HAP-1 (cell line): Measurements from ENCODE around the gene TLDC2.
"Not testable (repeated sequence)": the region's sequence is repeated elsewhere in the genome, so short reads cannot be mapped to it uniquely, and the experiment has no call there.

ENCODE experiments used
- DNase-seq, 2 experiments: peaks; one replicate each; pipeline ENCODE4 v3.0.0-alpha.2; 2016 to 2020; ENCODE audit warnings: low spot score in 2 of 2
- H3K27me3 ChIP-seq: fragments of 250-450 bp; sonication (Bioruptor Pico); 2 replicates; pipeline ENCODE4 v1.5.1; 2020; ENCODE audit warnings: low read depth, mild to moderate bottlenecking, moderate library complexity
- H3K36me3 ChIP-seq: fragments of 250-450 bp; sonication (Bioruptor Pico); replicated peaks from 2 replicates; pipeline ENCODE4 v1.5.1; 2020; ENCODE audit warnings: mild to moderate bottlenecking
- H3K4me1 ChIP-seq: fragments of 250-450 bp; sonication (Bioruptor Pico); 2 replicates; pipeline ENCODE4 v1.5.1; 2020; ENCODE audit warnings: mild to moderate bottlenecking
- H3K4me3 ChIP-seq: fragments of 250-450 bp; sonication (Bioruptor Pico); 2 replicates; pipeline ENCODE4 v1.5.1; 2020; ENCODE audit warnings: mild to moderate bottlenecking, moderate library complexity
- H3K9me3 ChIP-seq: fragments of 250-450 bp; sonication (Bioruptor Pico); 2 replicates; pipeline ENCODE4 v1.5.1; 2020; ENCODE audit warnings: mild to moderate bottlenecking, moderate library complexity
- in situ Hi-C: fragments of 300-500 bp; cut with MboI; formaldehyde crosslinking; loops from 3 replicates; pipeline ENCODE4 v1.14.3; 2020; ENCODE audit warnings: low sequenced_read_pairs, inconsistent platforms, mixed read lengths

TLDC2 gene

DNA sequence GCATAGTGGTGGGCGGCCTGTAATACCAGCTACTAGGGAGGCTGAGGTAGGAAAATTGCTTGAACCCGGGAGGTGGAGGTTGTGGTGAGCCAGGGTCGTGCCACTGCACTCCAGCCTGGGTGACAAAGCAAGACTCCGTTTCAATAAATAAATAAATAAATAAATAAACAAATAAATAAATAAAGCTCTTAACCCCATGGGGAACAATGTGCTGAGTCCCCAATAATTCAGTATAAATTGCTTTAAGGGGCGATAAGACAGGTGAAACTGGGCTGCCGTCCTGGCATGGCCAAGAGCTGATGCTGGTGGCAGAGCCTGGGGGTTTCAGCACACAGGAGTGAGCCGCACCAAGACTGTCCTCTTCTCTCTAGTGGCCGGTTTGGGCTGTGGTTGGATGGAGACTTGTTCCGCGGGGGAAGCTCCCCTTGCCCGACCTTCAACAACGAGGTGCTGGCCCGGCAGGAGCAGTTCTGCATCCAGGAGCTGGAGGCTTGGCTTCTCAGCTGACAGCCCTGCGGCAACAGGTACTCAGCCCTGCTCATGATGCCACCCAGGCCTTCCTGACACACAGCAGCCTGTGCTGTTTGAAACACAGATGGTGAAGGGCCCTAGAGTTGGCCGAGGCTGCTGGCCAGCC is 13.1 kb downstream of the TLDC2 start:
- no peak overlapping the region for H3K4me3 ChIP-seq
- peaks cover 6% of the 10 kb centered on the region for H3K36me3 ChIP-seq
- no peak for DNase-seq
- no peaks in the 10 kb centered on the region for H3K9me3 ChIP-seq
- no peaks in the 10 kb centered on the region for H3K27me3 ChIP-seq
- 0 out of 2 replicates have a peak, but pooled peaks cover 3% of the 10 kb centered on the region for H3K4me1 ChIP-seq
- in situ Hi-C loops = no loop called here

DNA sequence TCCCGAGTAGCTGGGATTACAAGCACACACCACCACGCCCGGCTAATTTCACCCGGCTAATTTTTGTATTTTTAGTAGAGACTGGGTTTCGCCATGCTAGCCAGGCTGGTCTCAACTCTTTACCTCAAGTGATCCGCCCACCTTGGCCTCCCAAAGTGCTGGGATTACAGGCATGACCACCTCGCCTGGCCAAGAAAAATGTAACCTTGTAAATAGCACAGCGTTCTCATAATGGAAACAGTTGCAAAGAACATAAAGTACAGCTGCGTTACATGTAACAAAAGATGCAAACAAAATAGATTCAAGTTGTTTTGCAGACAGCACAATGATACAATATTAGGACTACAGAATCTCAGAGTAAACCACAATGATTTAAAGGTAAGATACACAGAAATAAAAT is 14.6 kb downstream of the TLDC2 start:
- DNase-seq = no peak
- Histone ChIP-seq H3K9me3 (no peaks in the 10 kb centered on the region), H3K4me1 (0 out of 2 replicates have a peak, but pooled peaks cover 3% of the 10 kb centered on the region), H3K27me3 (no peaks in the 10 kb centered on the region), H3K36me3 (peaks cover 6% of the 10 kb centered on the region), H3K4me3 (no peak overlapping the region)
- in situ Hi-C loops = no loop called here

GRCh38 chr20:36891211-36891610 is 15.3 kb downstream of the TLDC2 start:
- no peaks in the 10 kb centered on the region for H3K27me3 ChIP-seq
- DNase-seq = no peak
- 0 out of 2 replicates have a peak, but pooled peaks cover 3% of the 10 kb centered on the region for H3K4me1 ChIP-seq
- no peak overlapping the region for H3K4me3 ChIP-seq
- peaks cover 6% of the 10 kb centered on the region for H3K36me3 ChIP-seq
- in situ Hi-C loops = no loop called here
- no peaks in the 10 kb centered on the region for H3K9me3 ChIP-seq

DNA sequence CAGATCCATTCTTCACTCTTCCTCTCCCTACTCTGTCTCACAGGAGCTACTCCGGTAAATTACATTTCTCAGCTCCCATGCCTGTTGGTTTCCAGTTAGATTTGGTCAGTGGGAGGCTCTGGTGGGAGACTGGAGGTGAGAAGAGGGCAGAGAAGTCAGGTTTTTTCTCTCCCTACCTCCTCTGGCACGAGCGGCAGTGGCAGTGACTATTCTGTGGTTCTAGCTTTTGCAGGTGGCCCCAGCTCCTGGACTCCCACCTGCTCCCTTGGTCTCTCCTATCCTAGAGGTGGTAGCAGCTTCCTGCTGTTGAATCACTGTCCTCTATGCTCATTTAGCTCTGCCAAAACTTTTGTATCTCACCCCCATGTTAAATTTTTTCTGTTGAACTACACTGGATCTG is 17.9 kb downstream of the TLDC2 start:
- in situ Hi-C loops = no loop called here
- Histone ChIP-seq H3K4me3 (no peak overlapping the region), H3K27me3 (no peaks in the 10 kb centered on the region), H3K4me1 (no peaks in the 10 kb centered on the region), H3K9me3 (no peaks in the 10 kb centered on the region), H3K36me3 (peaks cover 13% of the 10 kb centered on the region)
- no peak for DNase-seq

DNA sequence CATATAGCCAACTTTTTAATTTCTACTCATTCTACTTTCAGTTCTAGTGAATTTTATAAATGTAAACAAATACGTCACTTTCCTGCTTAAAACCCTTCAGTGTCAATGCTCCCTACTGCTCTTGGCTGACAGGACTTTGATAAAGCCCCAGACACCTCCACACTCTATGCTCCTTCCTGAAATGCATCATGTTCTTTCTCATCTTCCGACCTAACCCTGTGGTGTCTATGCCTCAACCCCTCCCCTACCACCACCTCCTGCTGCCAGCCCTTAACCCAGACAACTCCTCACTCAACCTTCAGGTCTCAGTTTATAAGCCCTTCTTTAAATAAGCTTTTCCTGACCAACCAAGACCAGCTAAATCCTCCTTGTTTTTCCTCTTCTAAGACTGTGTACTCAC is 19.1 kb downstream of the TLDC2 start:
- Histone ChIP-seq H3K9me3 (no peaks in the 10 kb centered on the region), H3K4me3 (no peak overlapping the region), H3K27me3 (no peaks in the 10 kb centered on the region), H3K36me3 (peaks cover 13% of the 10 kb centered on the region), H3K4me1 (no peaks in the 10 kb centered on the region)
- no peak for DNase-seq
- in situ Hi-C loops = no loop called here

- Histone ChIP-seq H3K36me3 (peaks cover 14% of the 10 kb centered on the region), H3K27me3 (no peaks in the 10 kb centered on the region), H3K4me1 (no peaks in the 10 kb centered on the region), H3K9me3 (no peaks in the 10 kb centered on the region), H3K4me3 (no peak overlapping the region)
- no peak for DNase-seq
- in situ Hi-C loops = no loop called here
Measured at GRCh38 chr20:36904690-36905089, 28.8 kb downstream of the TLDC2 start.

GRCh38 chr20:36905566-36905965 is 29.6 kb downstream of the TLDC2 start:
- in situ Hi-C loops, H3K27me3 ChIP-seq, H3K4me3 ChIP-seq, DNase-seq, H3K9me3 ChIP-seq, H3K4me1 ChIP-seq: not testable (repeated sequence)
- peaks cover 14% of the 10 kb centered on the region for H3K36me3 ChIP-seq

DNA sequence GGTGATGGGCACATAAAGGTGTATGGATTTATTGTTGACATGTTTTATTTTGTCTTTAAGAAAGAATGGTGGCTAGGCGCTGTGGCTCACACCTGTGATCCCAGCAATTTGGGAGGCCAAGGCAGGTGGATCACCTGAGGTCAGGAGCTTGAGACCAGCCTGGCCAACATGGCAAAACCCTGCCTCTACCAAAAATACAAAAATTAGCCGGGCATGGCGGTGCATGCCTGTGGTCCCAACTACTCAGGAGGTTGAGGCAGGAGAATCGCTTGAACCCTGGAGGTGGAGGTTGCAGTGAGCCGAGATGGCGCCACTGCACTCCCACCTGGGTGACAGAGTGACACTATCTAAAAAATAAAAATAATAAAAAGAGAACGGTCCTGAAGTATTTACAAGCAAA is 30.1 kb downstream of the TLDC2 start:
- DNase-seq, H3K4me1 ChIP-seq, H3K27me3 ChIP-seq, in situ Hi-C loops, H3K4me3 ChIP-seq, H3K9me3 ChIP-seq: not testable (repeated sequence)
- H3K36me3 ChIP-seq = peaks cover 14% of the 10 kb centered on the region

DNA sequence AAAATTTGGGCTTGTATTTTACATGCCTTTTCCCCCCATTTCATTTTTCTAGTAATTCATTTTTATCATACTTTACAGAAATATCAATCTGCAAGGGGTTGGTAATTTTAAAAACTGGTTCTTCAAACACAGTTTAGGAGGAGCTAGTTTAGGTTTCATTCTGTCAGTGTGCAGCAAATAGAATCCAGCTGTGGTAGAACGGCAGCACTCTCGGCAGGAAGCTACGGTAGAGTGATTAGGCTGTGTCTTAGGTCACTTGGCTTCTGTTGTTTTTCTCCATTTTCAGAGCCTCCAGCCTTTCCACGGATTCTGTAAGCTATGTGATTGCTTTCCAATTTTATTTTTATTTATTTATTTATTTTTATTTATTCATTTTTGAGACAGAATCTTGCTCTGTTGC is 32.7 kb downstream of the TLDC2 start:
- Histone ChIP-seq H3K4me3 (no peak overlapping the region), H3K27me3 (no peaks in the 10 kb centered on the region), H3K4me1 (peaks cover 3% of the 10 kb centered on the region), H3K9me3 (no peaks in the 10 kb centered on the region), H3K36me3 (peaks cover 13% of the 10 kb centered on the region)
- in situ Hi-C loops = no loop called here
- no peak for DNase-seq

DNA sequence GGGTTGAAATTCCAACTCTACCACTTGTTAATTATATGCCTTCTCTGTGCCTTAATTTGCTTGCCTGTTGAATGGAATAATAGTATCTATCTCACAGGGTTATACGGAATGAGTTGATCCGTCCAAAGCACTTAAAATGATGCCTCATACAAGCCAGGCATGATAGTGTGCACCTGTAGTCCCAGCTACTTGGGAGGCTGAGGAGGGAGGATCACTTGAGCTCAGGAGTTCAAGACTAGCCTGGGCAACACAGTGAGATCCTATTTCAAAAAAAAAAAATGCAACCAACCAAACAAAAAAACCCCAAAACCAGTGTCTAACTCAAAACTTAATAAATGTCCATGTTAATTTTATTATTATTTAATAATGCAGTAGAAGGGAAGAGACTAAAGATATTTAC is 40.3 kb downstream of the TLDC2 start:
- Histone ChIP-seq H3K4me1 (peaks cover 3% of the 10 kb centered on the region), H3K36me3 (peaks cover 2% of the 10 kb centered on the region; the same call in 1 of the 2 replicates), H3K9me3 (no peaks in the 10 kb centered on the region), H3K4me3 (no peak overlapping the region), H3K27me3 (no peaks in the 10 kb centered on the region)
- DNase-seq = no peak
- in situ Hi-C loops = no loop called here

GRCh38 chr20:36917240-36917639 is 41.3 kb downstream of the TLDC2 start:
- in situ Hi-C loops = no loop called here
- Histone ChIP-seq H3K4me3 (no peak overlapping the region), H3K4me1 (no peaks in the 10 kb centered on the region), H3K9me3 (no peaks in the 10 kb centered on the region), H3K36me3 (peaks cover 2% of the 10 kb centered on the region; the same call in 1 of the 2 replicates), H3K27me3 (no peaks in the 10 kb centered on the region)
- no peak for DNase-seq

- DNase-seq = no peak
- Histone ChIP-seq H3K4me3 (no peak overlapping the region), H3K4me1 (no peaks in the 10 kb centered on the region), H3K27me3 (no peaks in the 10 kb centered on the region), H3K36me3 (no peaks in the 10 kb centered on the region; the same call in none of the 2 replicates), H3K9me3 (no peaks in the 10 kb centered on the region)
- in situ Hi-C loops = no loop called here
Measured at GRCh38 chr20:36917943-36918342, 42.0 kb downstream of the TLDC2 start.

GRCh38 chr20:36919715-36920333 is 43.9 kb downstream of the TLDC2 start:
- in situ Hi-C loops = no loop called here
- H3K9me3 ChIP-seq = no peaks in the 10 kb centered on the region
- H3K36me3 ChIP-seq = no peaks in the 10 kb centered on the region; the same call in none of the 2 replicates
- no peak overlapping the region for H3K4me3 ChIP-seq
- no peaks in the 10 kb centered on the region; the same call in 1 of the 2 replicates for H3K4me1 ChIP-seq
- H3K27me3 ChIP-seq = no peaks in the 10 kb centered on the region
- DNase-seq = peak; percentile 46 to 52

GRCh38 chr20:36920334-36920730 is 44.4 kb downstream of the TLDC2 start:
- Histone ChIP-seq H3K36me3 (no peaks in the 10 kb centered on the region; the same call in none of the 2 replicates), H3K4me1 (no peaks in the 10 kb centered on the region; the same call in 1 of the 2 replicates), H3K4me3 (no peak overlapping the region), H3K27me3 (no peaks in the 10 kb centered on the region), H3K9me3 (no peaks in the 10 kb centered on the region)
- DNase-seq = no peak
- in situ Hi-C loops = no loop called here
